HUDEP-2 (cell line): ENCODE data around the gene HM13.
A peak's percentile ranks its signal among the peaks of the same experiment; 100 is the strongest.
"Not testable (repeated sequence)": the region's sequence is repeated elsewhere in the genome, so short reads cannot be mapped to it uniquely, and the experiment has no call there.

Experiments
- DNase-seq, 76 experiments: peaks; one replicate each; lab custom pipeline; 2025; ENCODE audit not compliant: unreplicated experiment in 76 of 76; lab: John Stamatoyannopoulos, UW

The HM13 gene

DNA sequence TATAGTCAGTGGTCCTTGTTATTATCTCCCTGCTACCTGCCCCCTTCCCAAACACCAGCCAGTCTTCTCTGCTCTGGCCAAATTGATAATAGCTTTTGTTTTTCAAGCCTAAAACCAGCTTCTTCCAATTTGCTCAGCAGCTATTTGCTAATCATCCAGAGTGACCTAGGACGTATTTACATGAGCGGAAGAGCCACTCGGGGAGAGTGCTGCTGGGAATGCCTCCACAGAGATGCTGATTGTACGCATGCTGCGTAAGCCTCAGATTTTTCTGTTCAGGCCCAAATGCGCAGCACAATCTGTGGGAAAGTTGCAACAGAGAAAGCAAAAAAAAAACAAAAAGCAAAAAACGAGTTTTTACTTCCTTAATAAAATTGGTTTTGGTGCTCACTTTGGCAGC lies 66.5 kb downstream of the HM13 start:
- no peak for DNase-seq

DNA sequence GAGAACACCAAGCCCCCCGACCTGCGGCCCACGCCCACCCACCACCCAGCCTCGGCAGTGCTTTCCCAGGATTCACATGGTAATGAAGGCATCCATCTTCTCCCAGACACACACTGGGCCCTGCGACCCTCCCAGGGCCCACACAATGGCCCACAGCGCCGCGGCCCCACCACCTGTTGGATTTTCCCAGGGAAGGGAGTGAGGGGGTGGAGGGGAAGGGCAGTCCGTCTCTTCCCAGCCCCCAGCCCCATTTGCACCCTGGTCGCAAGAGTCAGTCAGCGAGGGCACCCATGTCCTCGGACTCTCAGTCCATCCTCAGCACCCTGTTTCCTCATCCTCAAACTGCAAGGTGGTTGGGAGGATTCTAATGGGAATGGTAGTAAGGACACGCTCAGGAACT lies 67.1 kb downstream of the HM13 start:
- DNase-seq = no peak

DNA sequence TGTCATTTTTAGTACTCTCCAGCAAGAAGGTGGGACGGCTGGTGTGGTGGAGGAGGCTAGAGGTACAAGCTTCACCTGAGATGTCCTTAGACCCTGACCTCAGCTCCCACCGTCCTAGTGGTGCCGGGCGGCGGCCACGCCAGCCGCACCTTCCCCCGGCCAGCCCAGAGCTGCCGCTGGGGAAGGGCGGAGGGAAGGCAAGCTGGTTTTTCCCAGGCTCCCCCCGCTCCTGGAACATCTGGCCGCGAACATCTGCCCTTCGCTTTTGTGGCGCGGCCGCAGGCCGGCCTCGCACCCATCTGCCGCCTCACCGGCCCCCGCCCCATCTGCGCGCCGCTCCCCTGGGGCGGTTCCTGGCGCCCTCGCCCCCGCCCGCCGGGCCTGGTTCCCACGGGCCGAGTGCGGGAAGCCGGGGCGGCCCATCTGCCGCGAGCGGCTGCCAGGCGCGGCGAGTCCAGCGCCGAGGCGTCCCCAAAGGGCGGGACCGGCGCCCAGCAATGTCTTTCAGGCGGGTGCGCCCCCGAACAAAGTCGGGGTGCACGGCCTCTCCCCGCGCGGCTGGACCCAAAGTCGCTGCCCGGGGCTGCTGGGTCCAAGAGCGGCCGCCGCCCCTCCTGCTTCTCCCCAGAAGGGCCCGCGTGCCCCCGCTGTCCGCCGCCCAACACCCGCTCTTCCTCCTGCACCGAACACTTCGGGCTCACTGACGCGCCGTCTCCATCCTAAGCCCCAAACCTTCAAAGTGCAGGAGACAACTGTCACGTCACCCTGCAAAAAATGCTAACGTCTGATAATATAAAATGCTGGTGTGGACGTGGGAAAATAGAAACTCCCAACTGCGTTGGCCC lies 73.5 kb downstream of the HM13 start:
- peak in 3 of 76 experiments; percentile 11 to 31 (median 11) for DNase-seq

DNA sequence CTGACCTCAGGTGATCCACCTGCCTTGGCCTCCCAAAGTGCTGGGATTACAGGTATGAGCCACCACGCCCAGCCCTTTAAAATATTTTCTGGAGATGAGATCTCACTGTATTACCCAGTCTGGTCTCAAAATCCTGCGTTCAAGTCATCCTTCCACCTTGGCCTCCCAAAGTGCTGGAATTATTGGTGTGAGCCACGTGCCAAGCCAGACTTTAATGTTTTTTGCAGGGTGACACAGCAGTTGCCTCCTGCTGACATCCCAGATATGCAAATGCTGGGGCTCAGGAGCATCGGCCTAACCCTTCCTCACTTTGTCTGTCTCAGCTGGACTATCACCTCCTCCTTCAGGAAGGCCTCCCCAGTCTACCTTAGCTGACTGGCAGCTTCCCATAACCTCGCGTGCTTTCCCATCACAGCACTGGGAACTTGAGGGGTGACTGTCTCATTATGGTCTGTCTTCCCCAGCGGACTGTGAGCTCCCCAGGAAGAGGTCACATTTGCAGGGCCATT lies 76.5 kb downstream of the HM13 start:
- no peak for DNase-seq

DNA sequence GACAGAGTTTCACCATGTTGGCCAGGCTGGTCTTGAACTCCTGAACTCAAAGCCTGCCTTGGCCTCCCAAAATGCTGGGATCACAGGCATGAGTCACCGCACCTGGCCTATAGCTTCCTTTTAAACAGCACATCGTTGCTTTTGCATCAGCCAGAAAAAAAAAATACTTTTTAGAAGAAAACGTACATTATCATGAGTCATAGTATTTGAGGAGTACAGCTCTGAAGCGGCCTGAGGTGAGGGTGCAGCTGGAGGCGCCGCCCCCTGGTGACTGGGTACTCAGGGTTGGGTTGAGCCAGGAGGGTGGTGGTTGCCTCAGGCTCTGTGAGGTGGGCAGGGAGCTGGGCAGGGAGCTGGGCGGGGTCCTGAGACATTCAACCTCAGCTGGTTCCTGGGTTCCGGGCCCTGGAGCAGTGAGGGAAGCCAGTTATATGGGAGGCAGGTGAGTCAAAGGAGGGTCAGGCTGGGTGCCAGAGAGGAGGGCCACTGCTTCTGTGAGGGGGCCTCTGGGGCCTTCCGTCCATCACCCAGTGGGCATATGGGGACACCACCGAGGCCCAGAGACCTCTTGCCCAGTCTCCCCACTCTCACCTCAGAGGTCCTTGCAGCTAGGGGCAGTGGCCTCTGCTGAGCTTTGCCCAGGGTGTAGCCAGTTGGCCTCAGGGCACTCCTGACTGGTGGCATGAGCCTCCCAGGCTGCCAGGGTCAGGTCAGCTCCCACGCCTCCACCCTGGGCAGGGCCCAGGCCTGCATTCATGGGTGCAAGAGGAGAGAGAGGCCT lies 79.2 kb downstream of the HM13 start:
- peak in 19 of 76 experiments; percentile 3 to 33 (median 20) for DNase-seq

DNA sequence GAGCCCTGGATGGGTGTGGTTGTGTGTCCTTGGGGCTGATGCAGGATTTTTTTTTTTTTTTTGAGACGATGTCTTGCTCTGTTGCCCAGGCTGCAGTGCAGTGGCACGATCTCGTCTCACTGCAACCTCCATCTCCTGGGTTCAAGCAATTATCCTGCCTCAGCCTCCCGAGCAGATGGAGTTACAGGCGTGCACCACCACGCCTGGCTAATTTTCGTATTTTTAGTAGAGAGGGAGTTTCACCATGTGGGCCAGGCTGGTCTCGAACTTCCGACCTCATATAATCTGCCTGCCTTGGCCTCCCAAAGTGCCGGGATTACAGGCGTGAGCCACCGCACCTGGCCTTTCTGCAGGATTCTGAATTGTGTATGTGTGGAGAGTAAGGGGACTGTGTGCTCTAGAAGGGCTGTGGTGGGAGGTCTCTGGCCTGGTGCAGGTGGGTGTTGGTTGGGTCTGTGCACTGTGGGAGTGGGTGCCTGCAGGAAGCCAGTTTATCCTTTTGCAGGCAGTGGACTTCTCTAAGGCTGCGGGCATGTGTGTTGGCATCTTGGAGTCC lies 79.8 kb downstream of the HM13 start:
- no peak for DNase-seq

DNA sequence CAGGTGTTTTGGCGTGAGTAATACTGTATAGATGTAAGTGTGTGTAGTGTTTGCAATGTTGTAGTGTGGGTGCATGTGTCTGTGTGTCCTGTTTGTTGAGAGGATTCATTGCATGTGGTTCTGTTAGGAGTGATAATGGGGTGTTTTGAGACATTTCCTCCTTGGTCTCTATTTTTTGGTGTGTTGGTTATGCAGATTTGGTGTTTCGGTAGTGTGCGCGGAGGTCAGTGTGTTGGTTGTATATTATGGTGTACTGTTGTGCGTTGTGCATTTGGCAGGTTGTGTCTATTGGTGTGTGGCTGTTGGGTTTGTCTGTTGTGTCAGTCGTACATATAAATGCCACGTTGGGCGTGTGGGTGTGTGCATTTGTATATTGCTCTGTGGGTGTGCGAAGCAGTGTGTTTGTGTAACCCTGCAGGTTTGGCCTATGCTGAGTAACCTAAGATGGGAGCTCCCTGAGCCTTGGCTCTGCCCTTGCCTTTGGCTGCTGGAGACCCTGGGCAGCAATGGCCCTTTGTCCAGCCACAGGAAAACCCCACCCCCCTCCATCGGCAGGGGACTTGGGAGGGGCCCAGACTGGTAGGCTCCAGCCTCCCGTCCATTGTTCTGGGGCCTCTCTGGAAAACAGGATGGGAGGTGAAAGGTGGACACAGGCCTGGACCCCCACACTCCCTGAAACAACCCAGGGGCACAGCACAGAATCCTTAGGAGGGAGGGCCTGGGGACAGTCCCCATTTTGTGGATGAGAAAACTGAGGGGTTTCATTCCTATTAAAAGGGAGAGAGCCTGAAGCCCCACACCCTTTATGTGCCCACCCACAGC lies 80.5 kb downstream of the HM13 start:
- DNase-seq = no peak

DNA sequence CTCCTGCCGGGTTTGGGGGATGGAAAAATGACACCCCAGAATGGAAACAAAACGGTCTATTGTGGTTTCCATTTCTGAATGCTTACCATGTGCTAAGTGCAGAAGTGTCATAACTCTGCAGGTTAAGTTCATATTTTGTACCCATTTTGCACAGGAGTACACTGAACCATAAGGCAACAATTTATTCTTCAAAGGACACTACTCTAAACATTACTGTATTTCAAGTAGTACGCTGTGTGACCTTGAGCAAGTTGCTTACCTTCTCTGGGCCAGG lies 81.1 kb downstream of the HM13 start:
- no peak for DNase-seq

DNA sequence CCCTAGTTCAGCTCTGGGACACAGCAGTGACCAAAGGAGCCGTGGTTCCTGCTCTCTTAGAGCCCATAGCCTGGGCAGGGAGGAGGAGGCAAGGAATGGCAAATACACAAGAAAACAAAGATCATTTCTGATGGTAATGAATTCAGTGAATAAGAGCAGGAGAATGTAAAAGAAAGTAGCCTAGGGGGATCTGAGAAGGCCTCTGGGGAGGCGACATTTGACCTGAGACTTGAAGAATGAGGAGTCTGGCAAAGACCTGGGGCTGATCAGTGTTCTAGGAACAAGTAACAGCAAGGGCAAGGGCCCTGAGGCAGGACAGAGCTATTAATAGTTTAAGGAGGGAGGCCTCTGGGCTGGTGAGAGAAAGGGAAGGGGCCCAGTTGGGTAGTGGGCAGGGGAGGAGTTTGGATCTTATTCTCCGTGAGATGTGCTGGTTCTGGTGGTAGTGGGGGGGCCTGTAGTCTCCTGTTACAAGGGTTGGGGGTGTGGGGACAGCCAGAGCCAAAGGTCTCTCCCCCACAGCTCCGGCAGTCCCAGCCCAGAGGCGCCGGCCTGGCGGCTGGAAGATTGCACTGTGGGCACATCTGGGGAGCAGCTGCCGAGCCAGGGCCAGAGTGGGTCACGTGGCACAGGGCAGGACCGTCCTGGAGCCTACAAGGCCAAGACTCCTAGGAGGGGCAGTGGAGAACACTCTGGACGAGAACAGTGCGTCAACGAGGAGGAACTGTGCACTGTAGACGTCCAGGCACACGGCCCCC lies 81.6 kb downstream of the HM13 start:
- peak in 34 of 76 experiments; percentile 8 to 79 (median 52) for DNase-seq

DNA sequence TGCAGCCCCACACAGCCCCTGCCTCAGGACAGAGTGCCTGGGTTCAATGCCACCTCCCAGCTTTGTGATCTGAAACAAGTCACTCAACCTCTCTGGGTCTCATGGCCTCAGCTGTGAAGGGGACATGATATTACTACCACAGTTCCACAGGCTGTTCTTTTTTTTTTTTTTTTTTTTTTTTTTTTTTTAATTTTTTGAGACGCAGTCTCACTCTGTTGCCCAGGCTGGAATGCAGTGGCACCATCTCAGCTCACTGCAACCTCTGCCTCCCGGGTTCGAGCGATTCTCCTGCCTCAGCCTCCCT lies 82.1 kb downstream of the HM13 start:
- DNase-seq = not testable (repeated sequence)

DNA sequence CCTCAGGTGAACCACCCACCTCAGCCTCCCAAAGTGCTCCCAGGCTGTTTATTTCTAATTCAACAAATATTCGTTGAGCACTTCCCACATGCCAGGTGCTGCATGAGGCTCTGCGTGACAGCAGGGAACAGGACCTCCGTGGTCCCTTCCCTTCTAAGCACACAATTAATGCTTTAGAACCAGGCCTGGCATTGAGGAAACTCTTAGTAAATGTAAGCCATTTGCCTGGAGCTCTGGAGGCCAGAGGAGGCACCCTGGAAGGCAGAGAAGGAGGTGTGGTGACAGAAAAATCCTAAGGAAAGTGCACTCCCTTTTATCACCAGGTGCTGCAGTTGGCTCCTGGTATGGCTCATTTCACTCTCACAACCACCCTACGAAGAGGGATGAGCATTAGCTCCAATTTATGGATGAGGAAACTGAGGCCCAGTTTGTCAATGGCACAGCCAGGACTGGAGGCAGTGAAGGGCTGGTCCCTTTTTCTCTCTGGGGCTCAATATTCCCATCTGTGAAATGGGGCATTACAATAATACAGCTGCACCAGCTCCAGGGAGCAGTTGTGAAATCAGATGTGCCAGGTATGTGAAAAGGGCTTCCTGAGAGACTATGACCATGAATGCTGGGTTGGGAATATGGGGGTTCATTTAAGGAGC lies 82.7 kb downstream of the HM13 start:
- no peak for DNase-seq

DNA sequence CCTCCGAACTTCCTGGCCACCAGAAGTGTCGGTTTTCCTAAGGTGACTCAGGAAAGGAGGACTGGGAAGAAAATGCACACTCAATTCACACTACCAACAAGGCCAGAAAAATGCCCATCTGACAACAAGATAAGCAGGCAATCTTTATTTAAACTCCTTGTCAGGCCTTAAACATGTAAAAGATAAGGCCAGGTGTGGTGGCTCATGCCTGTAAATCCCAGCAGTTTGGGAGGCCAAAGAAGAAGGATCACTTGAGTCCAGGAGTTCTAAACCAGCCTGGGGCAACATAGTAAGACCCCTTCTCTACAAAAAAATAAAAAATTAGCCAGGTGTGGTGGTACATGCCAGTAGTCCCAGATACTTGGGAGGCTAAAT lies 83.2 kb downstream of the HM13 start:
- no peak for DNase-seq

DNA sequence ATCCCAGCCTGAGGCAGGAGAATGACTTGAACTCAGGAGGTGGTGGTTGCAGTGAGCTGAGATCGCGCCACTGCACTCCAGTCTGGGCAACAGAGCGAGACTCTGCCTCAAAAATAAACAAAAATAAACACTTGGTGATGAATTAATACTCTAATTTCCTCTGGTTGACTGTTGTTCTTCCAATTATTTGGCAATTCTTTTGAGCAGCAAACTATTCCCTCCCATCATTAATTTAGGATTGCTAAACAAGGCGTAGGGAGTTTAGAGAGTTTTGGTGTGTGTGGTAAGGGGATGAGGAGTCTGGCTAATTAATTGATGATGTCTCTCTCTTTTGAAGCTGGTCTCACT lies 88.2 kb downstream of the HM13 start:
- no peak for DNase-seq

DNA sequence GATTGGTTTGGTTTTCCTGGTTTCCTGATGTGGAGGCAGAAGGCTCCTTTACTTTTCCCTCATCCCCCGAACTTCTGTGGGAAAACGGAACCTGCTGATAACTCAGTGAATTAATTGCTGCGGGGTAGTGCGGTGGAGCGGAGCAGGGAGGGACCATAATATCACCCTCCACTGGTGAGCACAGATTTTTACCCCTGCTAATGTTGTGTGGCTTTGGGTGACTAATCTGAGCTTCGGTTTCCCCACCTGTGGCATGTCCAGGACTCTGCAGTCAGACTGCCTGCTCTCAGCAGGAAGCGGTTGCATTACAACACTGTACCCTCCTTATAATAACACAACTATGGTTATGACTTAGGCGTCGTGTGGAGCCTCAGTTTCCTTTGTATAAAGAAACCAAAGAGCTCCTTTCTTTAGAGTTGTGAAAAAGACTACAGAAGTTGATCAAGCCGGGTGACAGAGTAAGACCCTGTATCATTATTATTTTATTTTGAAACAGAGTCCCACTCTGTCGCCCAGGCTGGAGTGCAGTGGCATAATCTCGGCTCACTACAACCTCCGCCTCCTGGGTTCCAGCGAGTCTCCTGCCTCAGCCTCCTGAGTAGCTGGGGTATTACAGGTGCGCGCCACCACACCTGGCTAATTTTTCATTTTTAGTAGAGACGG lies 88.7 kb downstream of the HM13 start:
- no peak for DNase-seq

DNA sequence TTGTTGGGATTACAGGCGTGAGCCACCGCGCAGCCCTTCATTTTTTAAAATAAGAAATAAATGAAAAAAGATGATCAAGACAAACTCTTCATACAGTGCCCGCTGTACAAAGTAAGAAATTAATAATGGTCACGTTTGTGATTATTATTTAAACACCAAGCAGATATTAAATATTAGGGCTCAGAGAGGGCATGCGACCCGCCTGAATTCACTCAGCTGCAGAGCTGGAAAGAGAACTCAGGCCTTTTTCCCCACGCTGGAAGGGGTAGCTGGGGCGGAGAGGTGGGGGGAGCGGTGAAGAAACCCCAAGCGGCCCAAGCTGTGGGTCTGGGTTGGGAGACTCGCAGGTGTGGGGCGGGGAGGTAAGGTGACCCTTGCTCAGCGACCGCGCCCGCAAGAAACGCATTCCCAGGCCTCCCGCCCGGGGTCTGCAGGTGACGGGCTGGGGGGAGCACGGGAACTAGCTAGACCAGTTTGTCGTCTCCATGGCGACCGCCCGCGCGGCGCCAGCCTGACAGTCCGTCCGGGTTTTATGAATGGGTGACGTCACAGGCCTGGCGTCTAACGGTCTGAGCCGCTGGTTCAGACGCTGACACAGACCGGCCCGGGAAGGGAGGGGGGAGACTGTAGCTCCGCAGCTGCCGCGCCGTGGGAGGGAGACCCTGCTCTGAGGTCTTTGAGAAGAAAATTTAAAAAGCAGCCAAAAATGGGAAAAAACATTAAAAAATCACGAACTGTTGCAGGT lies 89.8 kb downstream of the HM13 start:
- DNase-seq = peak in 73 of 76 experiments; percentile 19 to 91 (median 70)

DNA sequence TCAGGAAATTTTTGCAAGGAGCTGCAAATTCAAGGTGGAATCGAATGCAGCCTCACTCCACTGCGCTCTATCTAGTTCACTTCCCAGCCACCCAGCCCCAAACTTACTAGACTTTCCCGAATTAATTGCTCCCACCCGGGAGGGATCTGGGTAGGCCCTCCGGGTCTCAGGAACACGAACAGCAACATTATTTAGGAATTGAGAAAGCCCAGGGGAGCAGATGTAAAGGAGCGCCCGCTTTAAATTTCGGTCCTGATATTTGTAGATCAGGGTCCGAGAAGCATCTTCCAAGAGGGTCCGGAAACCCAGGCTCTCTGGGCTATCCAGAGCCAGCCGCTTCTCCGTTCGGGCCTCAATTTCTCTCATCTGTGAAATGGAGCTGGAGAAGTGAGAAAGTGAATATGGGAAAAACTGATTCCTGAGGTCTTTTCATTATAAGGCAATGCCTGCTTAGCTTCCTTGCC lies 90.4 kb downstream of the HM13 start:
- no peak for DNase-seq

DNA sequence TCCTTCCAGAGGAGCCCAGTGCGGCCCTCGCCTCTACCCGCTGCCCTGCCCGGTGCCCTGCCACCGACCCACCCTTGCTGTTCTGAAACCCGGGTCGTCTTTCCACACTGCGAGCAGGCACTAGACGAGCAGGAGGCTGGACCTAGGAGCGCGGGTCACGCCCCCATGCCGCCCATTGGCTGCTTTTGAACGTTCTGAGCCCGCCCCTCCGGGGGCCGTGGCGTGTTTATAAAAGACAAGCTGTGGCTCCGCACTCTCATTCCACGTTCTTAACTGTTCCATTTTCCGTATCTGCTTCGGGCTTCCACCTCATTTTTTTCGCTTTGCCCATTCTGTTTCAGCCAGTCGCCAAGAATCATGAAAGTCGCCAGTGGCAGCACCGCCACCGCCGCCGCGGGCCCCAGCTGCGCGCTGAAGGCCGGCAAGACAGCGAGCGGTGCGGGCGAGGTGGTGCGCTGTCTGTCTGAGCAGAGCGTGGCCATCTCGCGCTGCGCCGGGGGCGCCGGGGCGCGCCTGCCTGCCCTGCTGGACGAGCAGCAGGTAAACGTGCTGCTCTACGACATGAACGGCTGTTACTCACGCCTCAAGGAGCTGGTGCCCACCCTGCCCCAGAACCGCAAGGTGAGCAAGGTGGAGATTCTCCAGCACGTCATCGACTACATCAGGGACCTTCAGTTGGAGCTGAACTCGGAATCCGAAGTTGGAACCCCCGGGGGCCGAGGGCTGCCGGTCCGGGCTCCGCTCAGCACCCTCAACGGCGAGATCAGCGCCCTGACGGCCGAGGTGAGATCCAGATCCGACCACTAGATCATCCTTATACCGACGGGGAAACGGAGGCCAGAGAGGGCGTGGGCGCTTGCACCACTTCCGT lies 91.0 kb downstream of the HM13 start, which contains the start of gene ID1:
TSS of gene ID1 (plus strand) at position 259 of the 871 bp plus-strand sequence. CDS start at position 358, 99 bp downstream.
- DNase-seq = peak in 74 of 76 experiments; percentile 42 to 96 (median 85)
